ENCODE data around the gene ZG16.
"Not testable (repeated sequence)": the region's sequence is repeated elsewhere in the genome, so short reads cannot be mapped to it uniquely, and the experiment has no call there.

Gene ZG16

GRCh38 chr16:29790183-29790948 lies 12.3 kb downstream of the ZG16 start, which contains the start of gene KIF22:
KIF22 (plus strand) TSS chr16:29790751; CDS start chr16:29790760, 9 bp downstream.
- peak; percentile 96 for DNase-seq

- DNase-seq, result no peak
Observed at GRCh38 chr16:29790949-29791844, 13.1 kb downstream of the ZG16 start.

GRCh38 chr16:29791845-29792807 lies 14.1 kb downstream of the ZG16 start:
- DNase-seq, result no peak

GRCh38 chr16:29793153-29793552 lies 15.1 kb downstream of the ZG16 start:
- not testable (repeated sequence) for DNase-seq

GRCh38 chr16:29794231-29794710 lies 16.2 kb downstream of the ZG16 start:
- no peak for DNase-seq

GRCh38 chr16:29802416-29802935 lies 24.4 kb downstream of the ZG16 start:
- no peak for DNase-seq

- DNase-seq, result no peak
Observed at GRCh38 chr16:29804020-29804419, 26.0 kb downstream of the ZG16 start.

- DNase-seq, result no peak
Observed at GRCh38 chr16:29804455-29805231, 26.6 kb downstream of the ZG16 start.

- peak; percentile 79 for DNase-seq
Observed at GRCh38 chr16:29805232-29806098, 27.4 kb downstream of the ZG16 start.

GRCh38 chr16:29806099-29806579 lies 28.1 kb downstream of the ZG16 start, which contains the start of gene MAZ:
MAZ (plus strand) TSS chr16:29806529; CDS start chr16:29806702, 173 bp downstream.
- DNase-seq, result peak; percentile 79

GRCh38 chr16:29806641-29807425 lies 28.8 kb downstream of the ZG16 start:
- peak; percentile 35 for DNase-seq

GRCh38 chr16:29807426-29808218 lies 29.6 kb downstream of the ZG16 start:
- DNase-seq, result no peak

GRCh38 chr16:29808219-29808900 lies 30.3 kb downstream of the ZG16 start:
- DNase-seq, result no peak

GRCh38 chr16:29809031-29809747 lies 31.1 kb downstream of the ZG16 start:
- no peak for DNase-seq

- DNase-seq, result no peak
Observed at GRCh38 chr16:29809850-29810698, 32.0 kb downstream of the ZG16 start.

- DNase-seq, result no peak
Observed at GRCh38 chr16:29810699-29811169, 32.7 kb downstream of the ZG16 start.

Data from NCI-H1417 treated with DMSO at 0.1 percent for 48 hours (cell line).